ENCODE measurements around the gene TEKT2. TPM values are rescaled to one million over a fixed set of nuclear protein-coding genes. Genes with fewer than 3 reads are reported as not detected.

TEKT2 gene
- total RNA-seq, 4 donors from 2014 or later = 0.38 TPM; not detected in 3

- H3K9me3 ChIP-seq = no peaks in the 10 kb centered on the region
- TF ChIP-seq POLR2AphosphoS5 (IDR thresholded peaks at IDR 0.05) (no peak), CTCF (IDR thresholded peaks at IDR 0.05) (peak; percentile 53 to 67)
- no peak for DNase-seq (ENCODE audit: low spot score in 2 of 2)
- no peaks in the 10 kb centered on the region for H3K27me3 ChIP-seq
- no peak overlapping the region for H3K4me3 ChIP-seq
- peaks cover 44% of the 10 kb centered on the region for H3K4me1 ChIP-seq
- 65% methylated on average over 6 of the region's 7 CpGs for WGBS
- peak overlapping the region; percentile 81 for H3K27ac ChIP-seq
- H3K36me3 ChIP-seq = peaks cover 14% of the 10 kb centered on the region
Observed at GRCh38 chr1:36134505-36135329, 50.8 kb downstream of the TEKT2 start.

GRCh38 chr1:36135330-36135667 lies 51.4 kb downstream of the TEKT2 start:
- TF ChIP-seq POLR2AphosphoS5 (IDR thresholded peaks at IDR 0.05) = no peak
- 40% methylated on average over 6 of the region's 6 CpGs for WGBS
- Histone ChIP-seq H3K36me3 (peaks cover 16% of the 10 kb centered on the region), H3K27ac (peak overlapping the region; percentile 81), H3K4me3 (no peak overlapping the region), H3K27me3 (no peaks in the 10 kb centered on the region), H3K4me1 (peaks cover 49% of the 10 kb centered on the region), H3K9me3 (no peaks in the 10 kb centered on the region)
- DNase-seq (ENCODE audit: low spot score in 2 of 2) = no peak

GRCh38 chr1:36135796-36136195 lies 51.9 kb downstream of the TEKT2 start:
- DNase-seq (ENCODE audit: low spot score in 2 of 2) = no peak
- Histone ChIP-seq H3K36me3 (peaks cover 16% of the 10 kb centered on the region), H3K4me1 (peaks cover 52% of the 10 kb centered on the region), H3K9me3 (no peaks in the 10 kb centered on the region), H3K27ac (peak overlapping the region; percentile 81), H3K4me3 (no peak overlapping the region), H3K27me3 (no peaks in the 10 kb centered on the region)
- TF ChIP-seq POLR2AphosphoS5 (IDR thresholded peaks at IDR 0.05) = no peak
- no peak for TF ChIP-seq CTCF (IDR thresholded peaks at IDR 0.05)
- TF ChIP-seq POLR2A (IDR thresholded peaks at IDR 0.05) = no peak
- TF ChIP-seq EP300 (IDR thresholded peaks at IDR 0.05) = no peak

GRCh38 chr1:36136535-36136934 lies 52.6 kb downstream of the TEKT2 start:
- WGBS = 21% methylated on average over 1 of the region's 1 CpG
- TF ChIP-seq EP300 (IDR thresholded peaks at IDR 0.05) = no peak
- TF ChIP-seq POLR2AphosphoS5 (IDR thresholded peaks at IDR 0.05) = no peak
- TF ChIP-seq POLR2A (IDR thresholded peaks at IDR 0.05) = no peak
- no peak for TF ChIP-seq CTCF (IDR thresholded peaks at IDR 0.05)
- peaks cover 52% of the 10 kb centered on the region for H3K4me1 ChIP-seq
- no peak for DNase-seq (ENCODE audit: low spot score in 2 of 2)
- H3K27ac ChIP-seq = peak overlapping the region; percentile 81
- H3K36me3 ChIP-seq = peaks cover 16% of the 10 kb centered on the region
- no peaks in the 10 kb centered on the region for H3K27me3 ChIP-seq
- no peaks in the 10 kb centered on the region for H3K9me3 ChIP-seq
- H3K4me3 ChIP-seq = no peak overlapping the region

GRCh38 chr1:36137226-36137625 lies 53.3 kb downstream of the TEKT2 start:
- Histone ChIP-seq H3K4me1 (peaks cover 54% of the 10 kb centered on the region), H3K4me3 (no peak overlapping the region), H3K36me3 (peaks cover 16% of the 10 kb centered on the region), H3K9me3 (no peaks in the 10 kb centered on the region), H3K27me3 (no peaks in the 10 kb centered on the region), H3K27ac (no peak overlapping the region)
- DNase-seq (ENCODE audit: low spot score in 2 of 2) = no peak
- 76% methylated on average over 5 of the region's 5 CpGs for WGBS
- TF ChIP-seq CTCF (IDR thresholded peaks at IDR 0.05) (no peak), POLR2A (IDR thresholded peaks at IDR 0.05) (no peak), POLR2AphosphoS5 (IDR thresholded peaks at IDR 0.05) (no peak), EP300 (IDR thresholded peaks at IDR 0.05) (no peak)
